ENCODE results near the gene SCUBE1. TPM values are rescaled to one million over a fixed set of nuclear protein-coding genes. Genes with fewer than 3 reads are reported as not detected.
"Not testable (repeated sequence)": the region's sequence is repeated elsewhere in the genome, so short reads cannot be mapped to it uniquely, and the experiment has no call there.

SCUBE1 gene
- total RNA-seq, 1 donor from 2014 or later: not detected

DNA sequence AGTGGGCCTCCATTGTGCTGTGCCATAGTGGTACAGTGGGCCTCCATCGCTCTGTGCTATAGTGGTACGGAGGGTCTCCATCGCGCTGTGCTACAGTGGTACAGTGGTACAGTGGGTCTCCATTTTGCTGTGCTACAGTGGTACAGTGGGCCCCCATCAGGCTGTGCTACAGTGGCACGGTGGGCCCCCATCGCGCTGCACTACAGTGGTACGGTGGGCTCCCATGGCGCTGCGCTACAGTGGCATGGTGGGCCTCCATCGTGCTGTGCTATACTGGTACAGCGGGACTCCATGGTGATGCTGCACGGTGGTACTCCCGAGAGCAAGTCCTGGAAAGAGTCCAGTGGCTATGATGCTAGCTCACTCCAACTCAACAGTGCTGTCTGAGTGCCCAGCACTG lies 51.8 kb downstream of the SCUBE1 start:
- peaks cover 2% of the 10 kb centered on the region for H3K4me1 Mint-ChIP-seq (ENCODE audit: low read depth)
- H3K36me3 Mint-ChIP-seq (ENCODE audit: low read depth): no peaks in the 10 kb centered on the region
- DNase-seq (ENCODE audit: low spot score): no peak
- H3K4me3 Mint-ChIP-seq (ENCODE audit: low read depth): no peak overlapping the region
- H3K27ac Mint-ChIP-seq: no peak overlapping the region
- no peaks in the 10 kb centered on the region for H3K27me3 Mint-ChIP-seq (ENCODE audit: low read depth)
- intact Hi-C loops (cut with micrococcal nuclease): no loop called here
- no peaks in the 10 kb centered on the region for H3K9me3 Mint-ChIP-seq

DNA sequence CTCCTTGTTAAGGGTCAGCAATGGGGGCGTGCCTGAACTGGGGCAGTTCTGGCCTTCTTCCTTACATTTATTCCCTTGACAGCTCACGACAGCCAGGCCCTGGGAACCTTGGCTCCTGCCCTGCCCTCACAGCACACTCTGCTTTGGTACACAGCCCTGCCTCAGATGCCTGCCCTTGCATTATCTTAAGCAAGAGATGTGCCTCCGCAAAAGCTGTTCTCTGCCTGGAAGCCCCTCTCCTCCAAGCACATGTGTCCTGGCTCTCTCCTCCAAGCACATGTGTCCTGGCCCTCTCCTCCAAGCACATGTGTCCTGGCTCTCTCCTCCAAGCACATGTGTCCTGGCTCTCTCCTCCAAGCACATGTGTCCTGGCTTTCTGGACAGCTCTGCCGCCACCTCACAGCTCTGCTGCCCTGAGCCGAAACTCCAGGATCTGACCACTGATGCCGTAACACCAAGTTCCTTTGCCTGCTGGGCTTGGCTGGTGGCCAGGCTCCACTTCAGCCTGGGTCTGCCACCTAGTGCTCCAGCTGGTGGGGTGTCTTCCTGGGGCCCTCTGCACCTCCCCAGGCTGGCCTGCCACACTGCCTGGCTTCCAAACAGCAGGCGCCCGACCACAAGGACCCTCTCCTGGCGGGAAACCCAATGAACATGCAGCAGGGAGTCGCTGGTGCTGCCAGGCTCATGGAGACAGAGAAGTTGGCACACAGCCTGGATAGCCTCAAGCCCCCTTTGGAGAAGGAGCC lies 53.0 kb downstream of the SCUBE1 start:
- intact Hi-C loops (cut with micrococcal nuclease): no loop called here
- H3K4me3 Mint-ChIP-seq (ENCODE audit: low read depth): no peak overlapping the region
- H3K4me1 Mint-ChIP-seq (ENCODE audit: low read depth): peaks cover 2% of the 10 kb centered on the region
- DNase-seq (ENCODE audit: low spot score): no peak
- no peak overlapping the region for H3K27ac Mint-ChIP-seq
- H3K27me3 Mint-ChIP-seq (ENCODE audit: low read depth): no peaks in the 10 kb centered on the region
- H3K9me3 Mint-ChIP-seq: no peaks in the 10 kb centered on the region
- no peaks in the 10 kb centered on the region for H3K36me3 Mint-ChIP-seq (ENCODE audit: low read depth)

DNA sequence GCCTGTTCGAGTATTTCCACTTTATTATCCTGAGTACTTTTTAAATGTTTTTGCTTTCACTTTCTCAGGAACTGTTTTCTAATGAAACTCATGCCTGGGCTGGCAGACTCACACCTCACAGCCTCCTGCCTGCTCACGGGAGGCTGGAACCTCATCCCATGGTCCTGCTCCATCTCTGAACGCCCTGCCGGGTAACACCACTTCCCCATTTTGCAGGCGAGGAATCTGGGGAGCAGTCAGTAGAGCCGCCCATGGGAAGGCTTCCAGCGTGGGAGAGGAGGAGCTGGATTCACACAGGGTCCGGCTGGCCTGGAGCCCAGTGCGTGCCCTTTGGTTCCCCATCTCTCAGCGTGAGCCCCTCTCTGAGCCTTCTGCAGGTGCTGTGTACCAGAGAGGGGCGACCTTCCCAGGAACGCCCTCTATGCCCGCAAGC lies 53.6 kb downstream of the SCUBE1 start:
- Mint-ChIP-seq H3K9me3 (no peaks in the 10 kb centered on the region), H3K4me3 (ENCODE audit: low read depth) (no peak overlapping the region), H3K27ac (no peak overlapping the region), H3K4me1 (ENCODE audit: low read depth) (peaks cover 2% of the 10 kb centered on the region), H3K36me3 (ENCODE audit: low read depth) (no peaks in the 10 kb centered on the region), H3K27me3 (ENCODE audit: low read depth) (no peaks in the 10 kb centered on the region)
- intact Hi-C loops (cut with micrococcal nuclease): no loop called here
- no peak for DNase-seq (ENCODE audit: low spot score)

DNA sequence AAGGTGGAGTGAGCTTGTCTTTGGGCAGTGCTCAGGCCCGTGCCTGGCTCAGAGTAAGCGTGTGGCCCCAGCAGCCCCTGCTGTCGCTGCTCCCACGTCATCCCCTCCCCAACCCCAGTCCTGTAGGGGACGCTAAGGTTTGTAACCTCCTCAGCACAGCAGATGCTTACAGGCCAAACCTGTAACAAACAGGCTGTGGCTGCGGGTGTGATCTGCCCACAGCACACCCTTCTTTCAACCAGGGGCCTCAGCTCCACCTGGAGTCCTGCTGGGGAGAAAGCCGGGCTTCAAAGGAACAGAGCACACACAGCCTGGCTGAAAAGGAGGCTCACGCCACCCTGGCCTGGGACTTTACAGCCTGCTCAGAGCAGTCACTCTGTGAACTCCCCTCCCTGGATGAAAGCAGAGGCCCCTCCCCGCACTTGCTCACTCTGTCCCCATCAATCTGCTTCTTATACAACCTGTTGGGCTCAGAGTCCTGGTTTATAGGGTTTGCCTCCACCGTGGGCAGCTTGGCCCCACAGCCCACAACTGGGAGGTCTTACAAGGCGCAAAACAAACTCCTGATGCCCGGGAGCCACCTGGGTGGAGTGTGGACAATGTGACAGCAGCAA lies 54.3 kb downstream of the SCUBE1 start:
- H3K4me3 Mint-ChIP-seq (ENCODE audit: low read depth): no peak overlapping the region
- peaks cover 2% of the 10 kb centered on the region for H3K4me1 Mint-ChIP-seq (ENCODE audit: low read depth)
- intact Hi-C loops (cut with micrococcal nuclease): no loop called here
- no peak overlapping the region for H3K27ac Mint-ChIP-seq
- DNase-seq (ENCODE audit: low spot score): no peak
- no peaks in the 10 kb centered on the region for H3K27me3 Mint-ChIP-seq (ENCODE audit: low read depth)
- no peaks in the 10 kb centered on the region for H3K9me3 Mint-ChIP-seq
- H3K36me3 Mint-ChIP-seq (ENCODE audit: low read depth): no peaks in the 10 kb centered on the region

DNA sequence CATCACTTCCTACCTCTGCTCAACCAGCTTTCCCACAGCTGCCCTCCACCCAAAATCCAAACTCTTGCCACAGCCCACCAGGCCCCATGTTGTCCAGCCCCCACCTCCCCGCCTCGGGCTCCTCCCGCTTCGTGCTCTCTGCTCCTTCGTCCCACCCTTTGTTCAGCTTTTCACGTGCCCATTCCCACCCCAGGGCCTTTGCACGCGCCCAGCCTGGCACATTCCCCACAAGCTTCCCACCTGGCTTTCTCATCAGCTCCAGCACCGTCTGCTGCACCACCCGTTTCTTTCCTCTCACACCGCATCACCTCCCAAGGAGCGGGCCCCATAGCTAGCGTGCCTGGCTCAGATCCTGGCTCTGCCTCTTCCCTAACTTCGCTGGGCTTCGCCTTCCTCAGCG lies 54.8 kb downstream of the SCUBE1 start:
- Mint-ChIP-seq H3K4me1 (ENCODE audit: low read depth) (peaks cover 2% of the 10 kb centered on the region), H3K27ac (no peak overlapping the region), H3K27me3 (ENCODE audit: low read depth) (no peaks in the 10 kb centered on the region), H3K9me3 (no peaks in the 10 kb centered on the region), H3K4me3 (ENCODE audit: low read depth) (no peak overlapping the region), H3K36me3 (ENCODE audit: low read depth) (no peaks in the 10 kb centered on the region)
- intact Hi-C loops (cut with micrococcal nuclease): no loop called here
- no peak for DNase-seq (ENCODE audit: low spot score)

DNA sequence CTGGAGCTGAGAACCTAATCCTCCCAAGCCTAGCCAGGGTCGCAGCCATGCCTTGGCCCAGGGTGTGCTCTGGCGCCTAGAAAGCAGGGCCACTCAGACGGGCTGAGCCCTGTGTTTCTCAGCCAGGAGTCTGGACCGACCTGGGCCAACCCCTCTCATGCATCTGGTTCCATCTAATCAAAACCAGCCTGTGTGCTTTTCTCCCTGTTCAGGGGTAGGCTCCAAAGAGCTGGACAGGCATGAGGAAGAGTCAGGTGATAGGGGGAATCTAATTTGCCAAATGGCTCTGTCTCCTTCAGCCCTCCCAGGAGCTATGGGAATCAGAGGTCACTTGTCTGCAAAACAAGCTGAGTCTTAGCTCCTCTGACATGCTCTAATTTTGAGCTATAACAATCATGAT lies 55.7 kb downstream of the SCUBE1 start:
- DNase-seq (ENCODE audit: low spot score): no peak
- no peak overlapping the region for H3K4me3 Mint-ChIP-seq (ENCODE audit: low read depth)
- H3K27ac Mint-ChIP-seq: no peak overlapping the region
- no peaks in the 10 kb centered on the region for H3K36me3 Mint-ChIP-seq (ENCODE audit: low read depth)
- peaks cover 2% of the 10 kb centered on the region for H3K4me1 Mint-ChIP-seq (ENCODE audit: low read depth)
- no peaks in the 10 kb centered on the region for H3K27me3 Mint-ChIP-seq (ENCODE audit: low read depth)
- no peaks in the 10 kb centered on the region for H3K9me3 Mint-ChIP-seq
- intact Hi-C loops (cut with micrococcal nuclease): no loop called here

DNA sequence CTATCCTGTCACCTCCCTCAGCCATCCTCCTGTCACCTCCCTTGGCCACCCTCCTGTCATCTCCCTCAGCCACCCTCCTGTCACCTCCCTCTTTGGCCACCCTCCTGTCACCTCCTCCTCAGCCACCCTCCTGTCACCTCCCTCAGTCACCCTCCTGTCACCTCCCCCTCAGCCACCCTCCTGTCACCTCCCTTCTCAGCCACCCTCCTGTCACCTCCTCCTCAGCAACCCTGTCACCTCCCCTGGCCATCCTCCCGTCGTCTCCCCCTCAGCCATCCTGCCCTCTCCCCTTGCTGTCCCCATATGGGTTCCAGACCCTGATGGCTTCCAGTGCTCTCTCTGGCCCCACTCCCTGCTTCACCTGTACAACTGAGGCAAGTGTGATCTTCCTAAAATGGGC lies 61.8 kb downstream of the SCUBE1 start:
- no peaks in the 10 kb centered on the region for H3K9me3 Mint-ChIP-seq
- peaks cover 2% of the 10 kb centered on the region for H3K4me1 Mint-ChIP-seq (ENCODE audit: low read depth)
- peaks cover 4% of the 10 kb centered on the region for H3K27me3 Mint-ChIP-seq (ENCODE audit: low read depth)
- no peak for DNase-seq (ENCODE audit: low spot score)
- H3K36me3 Mint-ChIP-seq (ENCODE audit: low read depth): no peaks in the 10 kb centered on the region
- intact Hi-C loops (cut with micrococcal nuclease): no loop called here
- no peak overlapping the region for H3K27ac Mint-ChIP-seq
- H3K4me3 Mint-ChIP-seq (ENCODE audit: low read depth): no peak overlapping the region

DNA sequence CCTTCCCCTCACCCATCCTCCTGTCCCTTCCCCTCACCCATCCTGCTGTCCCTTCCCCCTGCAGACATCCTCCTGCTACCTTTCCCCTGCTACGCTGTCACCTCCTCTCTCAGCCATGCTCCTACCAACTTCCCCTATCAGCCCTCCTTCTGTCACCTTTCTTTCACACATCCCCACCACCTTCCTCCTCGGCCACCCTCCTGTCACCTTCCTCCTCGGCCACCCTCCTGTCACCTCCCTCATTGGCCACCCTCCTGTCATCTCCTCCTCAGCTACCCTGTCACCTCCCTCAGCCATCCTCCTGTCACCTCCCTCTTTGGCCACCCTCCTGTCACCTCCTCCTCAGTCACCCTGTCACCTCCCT lies 62.7 kb downstream of the SCUBE1 start:
- H3K4me1 Mint-ChIP-seq (ENCODE audit: low read depth); H3K27ac Mint-ChIP-seq; intact Hi-C loops (cut with micrococcal nuclease); H3K4me3 Mint-ChIP-seq (ENCODE audit: low read depth); DNase-seq (ENCODE audit: low spot score); H3K27me3 Mint-ChIP-seq (ENCODE audit: low read depth); H3K9me3 Mint-ChIP-seq; H3K36me3 Mint-ChIP-seq (ENCODE audit: low read depth): not testable (repeated sequence)

DNA sequence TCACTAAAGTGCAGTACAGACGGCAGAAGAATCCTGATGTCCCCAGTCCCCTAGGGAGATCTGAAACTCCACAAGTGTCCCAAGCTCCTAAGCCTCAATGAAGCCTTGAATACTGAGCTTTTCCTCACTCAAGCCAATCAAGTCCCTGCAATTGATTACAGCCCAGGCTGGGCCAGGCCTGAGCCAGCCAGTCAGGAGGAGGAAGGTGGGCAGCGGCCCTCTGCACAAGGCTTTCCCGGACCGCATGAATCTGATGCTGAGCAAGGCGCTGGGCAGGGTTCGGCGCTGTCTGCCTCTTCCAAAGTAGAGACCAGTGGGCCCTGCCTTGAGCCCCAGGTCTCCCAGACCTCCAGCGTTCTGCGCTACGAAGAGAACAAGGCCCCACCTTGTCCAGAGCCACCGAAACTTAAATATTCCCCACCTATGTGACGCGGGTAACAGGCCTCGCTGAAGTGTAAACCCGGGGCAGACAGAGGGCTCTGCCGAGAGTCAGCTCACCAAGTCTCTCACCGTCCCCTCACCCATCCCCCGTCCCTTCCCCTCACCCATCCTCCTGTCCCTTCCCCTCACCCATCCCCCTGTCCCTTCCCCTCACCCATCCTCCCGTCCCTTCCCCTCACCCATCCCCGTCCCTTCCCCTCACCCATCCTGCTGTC lies 63.2 kb downstream of the SCUBE1 start:
- H3K27me3 Mint-ChIP-seq (ENCODE audit: low read depth): peaks cover 4% of the 10 kb centered on the region
- intact Hi-C loops (cut with micrococcal nuclease): no loop called here
- peaks cover 6% of the 10 kb centered on the region for H3K4me1 Mint-ChIP-seq (ENCODE audit: low read depth)
- H3K36me3 Mint-ChIP-seq (ENCODE audit: low read depth): no peaks in the 10 kb centered on the region
- H3K4me3 Mint-ChIP-seq (ENCODE audit: low read depth): no peak overlapping the region
- no peak for DNase-seq (ENCODE audit: low spot score)
- H3K9me3 Mint-ChIP-seq: no peaks in the 10 kb centered on the region
- H3K27ac Mint-ChIP-seq: no peak overlapping the region

DNA sequence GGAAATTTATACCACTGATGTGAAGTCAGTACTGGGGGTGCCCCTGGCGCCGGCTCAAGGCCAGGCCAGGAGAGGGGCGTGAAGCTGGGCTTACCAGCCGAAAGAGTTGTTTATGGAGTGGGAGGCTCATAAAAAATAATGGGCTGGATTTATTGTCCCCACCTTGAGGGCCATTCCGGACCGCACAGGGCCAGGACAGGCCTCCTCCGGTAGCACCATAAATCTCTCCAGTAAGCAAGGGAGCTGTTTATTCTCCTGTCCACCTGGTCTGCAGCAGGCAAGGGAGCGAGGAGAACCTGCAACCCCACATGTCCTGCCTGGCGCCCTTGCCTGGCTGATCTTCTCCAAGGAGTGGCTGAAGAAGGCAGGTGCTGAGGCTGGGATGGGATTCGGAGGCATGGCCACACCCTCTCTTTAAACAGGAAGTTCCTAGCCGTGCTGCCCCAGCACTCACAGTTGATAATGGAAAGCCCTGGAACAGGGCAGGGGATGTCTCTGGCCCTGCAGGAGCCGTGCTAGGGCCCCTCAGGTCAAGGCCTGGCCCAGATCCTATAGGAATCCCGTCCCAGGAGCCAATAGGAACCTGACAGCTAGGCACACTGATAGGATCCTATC lies 65.1 kb downstream of the SCUBE1 start:
- H3K4me3 Mint-ChIP-seq (ENCODE audit: low read depth): no peak overlapping the region
- intact Hi-C loops (cut with micrococcal nuclease): no loop called here
- H3K9me3 Mint-ChIP-seq: no peaks in the 10 kb centered on the region
- H3K27ac Mint-ChIP-seq: no peak overlapping the region
- H3K27me3 Mint-ChIP-seq (ENCODE audit: low read depth): peaks cover 6% of the 10 kb centered on the region
- H3K4me1 Mint-ChIP-seq (ENCODE audit: low read depth): peaks cover 6% of the 10 kb centered on the region
- H3K36me3 Mint-ChIP-seq (ENCODE audit: low read depth): no peaks in the 10 kb centered on the region
- DNase-seq (ENCODE audit: low spot score): no peak

DNA sequence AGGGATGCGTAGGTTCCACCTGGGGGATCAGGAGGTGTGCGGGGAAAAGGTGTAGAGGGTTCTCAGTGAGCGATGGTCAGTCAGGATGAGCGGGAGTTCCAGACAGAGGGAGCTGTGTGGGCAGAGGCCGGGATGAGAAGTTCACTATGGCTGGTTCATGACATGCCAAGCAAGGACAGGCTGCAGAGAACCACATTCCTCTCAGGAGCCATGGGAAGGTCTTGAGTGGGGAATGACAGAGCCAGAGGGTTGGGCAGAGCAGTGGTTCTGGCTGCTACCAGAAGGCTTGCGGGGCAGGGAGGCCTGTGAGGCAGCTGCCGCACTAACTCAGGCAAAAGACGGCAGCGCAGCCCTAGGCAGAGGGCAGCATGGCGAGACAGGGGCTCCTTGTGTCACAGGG lies 66.1 kb downstream of the SCUBE1 start:
- no peak overlapping the region for H3K27ac Mint-ChIP-seq
- H3K9me3 Mint-ChIP-seq: no peaks in the 10 kb centered on the region
- peaks cover 6% of the 10 kb centered on the region for H3K4me1 Mint-ChIP-seq (ENCODE audit: low read depth)
- DNase-seq (ENCODE audit: low spot score): no peak
- no peaks in the 10 kb centered on the region for H3K36me3 Mint-ChIP-seq (ENCODE audit: low read depth)
- no peak overlapping the region for H3K4me3 Mint-ChIP-seq (ENCODE audit: low read depth)
- H3K27me3 Mint-ChIP-seq (ENCODE audit: low read depth): peaks cover 4% of the 10 kb centered on the region
- intact Hi-C loops (cut with micrococcal nuclease): no loop called here

DNA sequence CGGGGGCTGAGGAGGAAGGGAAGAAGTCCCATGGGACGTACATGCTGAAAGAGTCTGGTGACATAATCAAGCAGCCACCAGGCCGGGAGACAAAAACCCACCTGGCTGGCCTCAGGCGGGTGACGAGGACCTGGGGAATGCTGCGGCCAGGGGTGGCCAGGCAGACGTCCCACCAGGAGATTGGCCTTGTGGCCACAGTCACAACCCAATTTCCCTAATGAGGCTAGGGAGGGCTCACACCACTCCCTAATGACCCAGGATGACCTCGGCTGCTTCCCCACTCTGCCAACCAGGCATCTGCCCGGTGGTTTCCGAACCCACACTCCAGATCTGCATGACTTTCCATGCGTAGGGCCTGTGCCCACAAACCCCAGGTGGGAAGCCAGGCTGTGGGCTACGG lies 66.9 kb downstream of the SCUBE1 start:
- DNase-seq (ENCODE audit: low spot score): no peak
- H3K4me3 Mint-ChIP-seq (ENCODE audit: low read depth): no peak overlapping the region
- no peaks in the 10 kb centered on the region for H3K36me3 Mint-ChIP-seq (ENCODE audit: low read depth)
- peaks cover 6% of the 10 kb centered on the region for H3K4me1 Mint-ChIP-seq (ENCODE audit: low read depth)
- no peaks in the 10 kb centered on the region for H3K9me3 Mint-ChIP-seq
- intact Hi-C loops (cut with micrococcal nuclease): no loop called here
- no peak overlapping the region for H3K27ac Mint-ChIP-seq
- peaks cover 2% of the 10 kb centered on the region for H3K27me3 Mint-ChIP-seq (ENCODE audit: low read depth)

All from activated T-helper 2 cell treated with anti-CD3 and anti-CD28 coated beads, Interferon-gamma antibody, Interleukin-2, Interleukin-4, amounts not matched to agents 10 μg/mL and 5 μg/mL and 100 μg/mL, durations not matched to agents 14 hours and 24 hours and 36 hours (primary cell).